Hematopoietic multipotent progenitor cell treated with erythropoietin and hydrocortisone succinate and interleukin-3 and kit ligand, for 6 days (in vitro differentiated cells): Measurements from ENCODE around the gene GDPD4.

Experiments
- DNase-seq: peaks from one replicate; pipeline ENCODE4 v3.0.0-alpha.2; 2015

GDPD4 gene

DNA sequence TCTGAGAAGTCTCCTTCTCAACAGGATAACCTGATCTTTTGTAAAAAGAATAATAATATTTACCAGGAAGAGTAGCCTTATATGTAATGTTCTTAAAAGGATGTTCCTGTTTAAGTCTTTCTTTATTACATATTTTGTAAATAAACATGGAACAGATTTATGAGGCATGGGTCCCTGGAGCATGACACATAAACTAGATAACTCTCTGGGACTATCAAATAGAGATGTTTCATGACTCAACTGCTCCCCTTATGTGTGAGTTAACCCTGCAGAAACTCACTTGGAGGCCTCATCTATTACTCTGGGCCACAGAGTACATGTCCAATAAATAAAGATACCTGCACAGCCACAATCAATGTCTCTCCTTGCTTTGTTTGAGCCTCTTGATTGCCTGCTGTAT lies 64.6 kb downstream of the GDPD4 start:
- DNase-seq = no peak

DNA sequence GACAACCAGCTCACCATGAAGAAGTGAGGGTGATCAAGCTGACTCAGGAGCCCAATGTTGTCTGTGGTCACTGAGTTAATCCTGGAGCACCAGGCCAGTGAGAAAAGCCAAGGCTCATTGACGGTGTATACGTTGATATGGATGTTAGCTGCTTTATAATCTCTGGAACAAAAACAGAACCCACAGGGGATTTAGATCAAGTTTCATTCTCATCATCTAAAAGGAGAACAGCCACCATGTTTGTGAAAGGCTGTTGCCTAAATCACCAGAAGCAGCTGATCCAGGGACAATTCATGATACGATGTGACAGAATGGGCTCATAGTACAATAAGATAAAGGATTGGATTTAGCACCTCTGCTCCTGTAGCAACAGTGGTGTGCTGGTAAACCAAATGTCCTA lies 68.5 kb downstream of the GDPD4 start:
- no peak for DNase-seq

DNA sequence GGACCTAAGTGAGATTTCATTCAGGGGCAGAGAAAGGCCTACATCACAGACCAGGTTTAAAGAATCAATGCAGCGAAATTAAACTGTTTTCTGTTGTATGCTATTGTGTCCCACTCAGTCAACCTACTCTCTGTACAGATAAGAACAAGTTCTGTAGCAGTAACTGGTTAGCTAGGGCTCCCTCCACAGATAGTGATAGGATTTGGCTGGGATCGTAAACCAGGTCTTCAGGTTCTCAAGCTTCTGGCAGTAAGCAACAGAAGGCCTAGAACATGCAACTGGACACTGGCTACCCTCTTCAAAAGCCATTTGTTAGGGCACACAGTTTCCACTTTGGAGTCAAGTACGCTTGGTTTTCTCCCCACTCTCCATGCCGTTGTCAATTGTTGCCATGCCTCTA lies 69.2 kb downstream of the GDPD4 start:
- no peak for DNase-seq

DNA sequence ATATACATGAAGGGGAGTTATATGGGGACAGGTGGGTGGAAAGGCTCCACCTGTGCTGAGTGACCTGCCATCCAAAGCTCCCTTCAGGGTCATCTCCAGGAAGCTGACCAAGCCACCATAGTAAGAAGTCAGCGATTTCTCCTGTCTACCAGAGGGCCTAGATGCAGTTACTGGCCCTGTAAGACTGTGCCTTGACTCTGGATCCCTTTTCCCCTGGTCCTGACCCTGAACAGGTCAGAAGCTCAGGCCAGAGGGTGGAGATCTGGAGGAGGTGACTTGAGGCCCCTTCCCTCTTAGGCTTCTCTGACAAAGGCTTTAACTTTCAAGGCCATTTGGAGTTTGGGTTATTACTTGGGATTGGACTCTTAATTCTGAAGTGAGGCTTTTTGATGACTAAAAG lies 69.7 kb downstream of the GDPD4 start:
- DNase-seq = no peak

DNA sequence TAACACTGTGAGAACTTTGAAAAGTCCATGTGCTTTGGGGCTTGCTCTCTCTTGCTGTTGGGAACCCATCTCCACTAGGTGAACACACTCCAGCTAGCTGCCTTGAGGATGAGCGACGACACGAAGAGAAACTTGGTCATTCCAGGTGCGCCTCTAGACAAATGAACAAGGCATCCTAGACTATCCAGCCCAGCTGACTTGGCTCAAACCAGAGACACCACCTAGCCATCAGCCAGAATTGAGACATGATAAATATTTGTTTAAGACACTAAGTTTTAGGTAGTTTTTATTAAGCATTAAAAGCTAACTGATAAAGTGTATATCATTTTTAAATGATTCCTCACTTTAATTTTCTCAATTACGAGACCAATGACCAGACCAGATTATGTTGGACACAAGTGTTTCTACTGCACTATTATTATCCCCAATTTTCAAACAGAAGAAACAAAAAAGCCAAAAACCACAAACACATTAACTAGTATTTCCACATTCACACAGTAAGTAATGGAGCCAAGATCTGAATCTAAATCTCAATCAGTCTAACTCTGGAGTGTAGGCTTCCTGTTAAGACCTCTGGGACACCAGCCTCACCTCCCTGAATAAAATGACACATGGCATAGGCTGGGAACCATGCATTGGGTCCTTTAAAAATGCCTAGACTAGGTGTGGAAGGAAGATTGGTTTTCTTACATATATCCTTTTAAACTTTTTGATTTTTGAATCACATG lies 70.4 kb downstream of the GDPD4 start:
- DNase-seq = no peak

DNA sequence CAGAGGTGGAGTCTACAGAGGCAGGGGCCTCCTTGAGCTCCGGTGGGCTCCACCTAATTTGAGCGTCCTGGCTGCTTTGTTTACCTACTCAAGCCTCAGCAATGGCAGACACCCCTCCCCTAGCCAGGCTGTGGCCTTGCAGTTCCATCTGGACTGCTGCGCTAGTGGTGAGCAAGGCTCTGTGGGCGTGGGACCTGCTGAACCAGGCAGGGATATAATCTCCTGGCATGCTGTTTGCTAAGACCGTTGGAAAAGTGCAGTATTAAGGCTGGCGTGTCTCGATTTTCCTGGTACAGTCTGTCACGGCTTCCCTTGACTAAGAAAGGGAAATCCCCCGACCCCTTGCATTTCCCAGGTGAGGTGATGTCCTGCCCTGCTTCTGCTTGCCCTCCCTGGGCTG lies 77.7 kb downstream of the GDPD4 start:
- DNase-seq = no peak

DNA sequence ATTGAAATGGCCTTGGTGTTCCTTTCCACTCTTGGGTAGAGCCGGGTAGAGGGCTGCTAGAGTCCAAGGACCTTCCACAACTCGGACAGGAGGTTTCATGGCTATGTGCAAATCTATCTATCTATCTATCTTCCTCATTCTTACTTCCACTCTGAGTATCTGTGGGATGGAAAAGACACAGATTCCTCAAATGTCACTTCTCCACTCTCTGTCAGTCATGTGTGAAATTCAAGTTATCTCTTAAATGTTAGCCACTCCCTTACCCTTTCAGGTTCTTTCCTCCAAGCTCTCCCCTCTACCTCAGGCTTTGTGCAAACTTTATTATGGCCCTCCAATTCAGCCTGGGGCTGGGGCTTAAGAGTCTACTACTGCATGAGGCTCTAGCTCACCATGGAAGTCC lies 84.3 kb downstream of the GDPD4 start:
- DNase-seq = no peak

DNA sequence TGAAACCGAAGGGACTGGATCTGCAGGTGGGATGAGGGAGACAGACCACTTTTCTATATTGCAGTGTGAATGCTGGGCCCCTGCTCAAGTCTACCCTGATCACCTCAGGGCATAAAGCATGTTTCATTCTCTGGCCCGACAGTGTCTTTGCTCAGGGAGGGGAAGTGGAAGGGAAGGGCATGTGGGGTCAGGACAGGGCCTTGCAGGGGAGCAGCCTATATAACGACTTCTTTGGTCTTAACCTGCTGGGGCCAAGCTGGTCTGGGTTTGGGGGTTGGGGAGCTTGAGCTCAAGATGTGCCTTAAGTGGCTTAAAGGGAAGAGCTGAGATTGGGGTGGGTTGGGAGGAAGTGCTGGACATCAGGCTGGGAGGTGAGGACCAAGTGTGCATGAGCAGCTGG lies 86.4 kb downstream of the GDPD4 start:
- no peak for DNase-seq

DNA sequence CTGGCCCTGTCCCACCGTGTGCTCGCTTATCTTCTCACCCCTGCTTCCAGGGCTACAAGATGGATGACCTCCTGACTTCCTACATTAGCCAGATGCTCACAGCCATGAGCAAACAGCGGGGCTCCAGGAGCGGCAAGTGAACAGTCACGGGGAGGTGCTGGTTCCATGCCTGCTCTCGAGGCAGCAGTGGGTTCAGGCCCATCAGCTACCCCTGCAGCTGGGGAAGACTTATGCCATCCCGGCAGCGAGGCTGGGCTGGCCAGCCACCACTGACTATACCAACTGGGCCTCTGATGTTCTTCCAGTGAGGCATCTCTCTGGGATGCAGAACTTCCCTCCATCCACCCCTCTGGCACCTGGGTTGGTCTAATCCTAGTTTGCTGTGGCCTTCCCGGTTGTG lies 86.9 kb downstream of the GDPD4 start:
- DNase-seq = no peak

DNA sequence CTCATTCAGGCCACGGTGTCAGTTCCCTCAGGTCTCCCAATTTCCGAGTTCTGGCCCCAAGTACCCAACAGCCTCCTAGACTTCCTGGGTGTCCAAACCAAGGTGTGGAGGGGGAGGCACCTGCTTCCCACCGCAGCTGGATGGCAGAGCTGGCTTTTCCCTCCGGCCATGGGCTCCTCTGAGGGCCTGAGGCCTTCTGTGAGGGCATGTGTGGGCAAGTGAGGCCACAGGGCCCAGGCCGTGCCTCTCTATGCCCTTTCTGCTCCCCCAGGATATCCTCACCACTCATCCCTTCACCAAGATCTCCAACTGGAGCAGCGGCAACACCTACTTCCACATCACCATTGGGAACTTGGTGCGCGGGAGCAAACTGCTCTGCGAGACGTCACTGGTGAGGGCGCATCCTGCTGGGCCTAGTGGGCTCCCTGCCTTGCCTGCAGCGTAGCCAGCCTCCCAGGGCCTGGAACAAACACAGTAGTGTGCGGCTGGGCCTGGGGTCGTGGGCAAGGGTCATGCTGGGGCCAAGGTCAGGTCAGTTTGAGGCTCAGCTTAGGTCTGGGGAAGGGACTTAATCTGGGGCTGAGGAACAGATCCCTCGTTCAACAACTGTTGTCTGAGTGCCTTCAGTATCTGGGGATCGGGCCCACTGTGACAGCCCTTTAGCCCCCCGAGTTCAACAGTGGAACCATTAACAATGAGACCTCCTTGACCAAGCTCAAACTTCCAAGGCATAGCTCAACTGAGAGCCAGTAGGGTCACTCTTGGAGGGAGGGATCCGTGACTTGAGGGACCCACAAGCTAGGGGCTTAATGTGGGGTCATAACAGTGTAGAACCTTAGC lies 87.7 kb downstream of the GDPD4 start:
- DNase-seq = no peak

DNA sequence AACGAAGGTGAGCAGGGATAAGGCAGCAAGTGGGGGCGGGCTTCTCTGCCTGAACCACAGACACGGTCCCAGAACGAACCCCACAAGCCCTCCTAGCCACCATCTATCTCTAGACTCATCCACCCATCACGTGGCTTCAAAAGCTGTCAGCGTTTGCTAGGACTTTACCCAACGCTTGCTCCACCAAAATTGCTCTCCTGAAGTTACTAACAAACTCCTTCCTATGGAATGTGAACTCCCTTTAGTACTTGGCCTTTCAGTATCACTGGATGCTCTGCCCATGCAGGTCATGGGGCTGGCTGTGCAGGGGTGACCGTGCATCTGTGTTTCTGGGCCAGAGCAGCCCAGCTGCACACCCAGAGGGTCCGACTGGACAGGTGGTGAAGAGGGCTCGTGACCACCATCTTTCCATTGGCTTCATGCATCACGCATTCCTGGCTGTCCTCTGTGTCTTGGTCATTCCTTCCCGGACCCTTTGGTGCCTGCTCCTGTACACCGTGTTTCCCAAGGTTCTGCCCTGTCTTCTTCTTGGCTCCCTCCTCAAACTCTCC lies 88.4 kb downstream of the GDPD4 start:
- no peak for DNase-seq

DNA sequence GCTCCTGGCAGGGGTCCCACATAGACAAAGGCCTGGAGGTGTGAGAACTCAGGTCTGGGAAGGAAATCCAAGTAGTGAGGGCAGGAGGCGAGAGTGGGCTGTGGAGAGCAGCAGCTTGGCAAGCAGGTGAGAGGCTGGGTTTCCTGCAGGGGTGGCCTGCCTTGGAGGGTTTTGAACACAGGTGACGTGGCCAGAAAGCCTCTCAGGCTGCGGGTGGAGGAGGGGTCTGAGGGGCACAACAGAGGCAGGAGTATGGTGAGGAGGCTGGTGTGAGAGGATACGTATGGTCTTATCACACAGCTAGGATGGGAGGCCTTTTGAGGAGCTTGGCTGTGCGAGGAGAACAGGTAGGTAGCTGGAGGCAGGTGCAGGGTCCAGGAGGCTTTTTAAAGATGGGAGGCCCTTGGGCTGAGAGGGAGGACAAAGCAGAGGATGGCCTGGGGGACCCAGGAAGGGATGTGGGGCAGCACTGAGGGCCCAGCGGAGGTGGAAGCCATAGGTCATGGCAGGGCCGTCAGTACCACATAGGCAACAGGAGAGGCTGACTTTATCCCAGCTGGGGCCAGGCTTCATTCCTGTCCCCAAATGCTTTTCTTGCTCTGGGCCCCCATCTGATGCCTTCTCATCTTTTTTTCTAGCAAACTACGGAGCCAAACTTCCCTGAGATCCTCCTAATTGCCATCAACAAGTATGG lies 89.0 kb downstream of the GDPD4 start:
- no peak for DNase-seq

DNA sequence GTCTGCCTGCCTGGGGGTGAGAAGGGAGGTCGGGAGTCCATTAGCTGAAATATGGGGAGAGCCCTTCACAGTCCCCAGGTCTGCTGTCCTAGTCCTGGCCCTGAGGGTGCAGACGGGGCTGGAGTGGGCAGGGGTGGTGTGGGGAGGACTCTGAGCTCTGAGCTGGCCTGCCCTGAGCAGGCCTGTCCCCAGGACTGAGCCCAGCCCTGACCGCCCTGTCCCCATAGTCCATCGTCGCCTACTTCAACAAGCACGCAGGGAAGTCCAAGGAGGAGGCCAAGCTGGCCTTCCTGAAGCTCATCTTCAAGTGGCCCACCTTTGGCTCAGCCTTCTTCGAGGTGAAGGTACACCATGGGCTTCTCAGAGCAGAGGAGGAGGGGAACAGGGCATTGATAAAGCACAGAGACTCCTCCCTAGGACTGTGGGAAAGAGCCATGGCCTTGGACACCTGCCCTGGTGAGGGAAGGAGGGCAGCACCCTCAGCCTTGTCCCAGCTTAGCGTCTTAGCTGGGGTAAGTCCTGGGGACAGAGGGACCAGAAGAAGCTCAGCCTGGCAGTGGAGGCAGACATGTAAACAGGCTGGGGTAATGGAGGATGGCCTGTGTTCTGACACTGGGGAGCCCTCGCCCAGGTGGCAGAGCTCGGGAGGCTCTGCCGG lies 89.8 kb downstream of the GDPD4 start:
- no peak for DNase-seq

DNA sequence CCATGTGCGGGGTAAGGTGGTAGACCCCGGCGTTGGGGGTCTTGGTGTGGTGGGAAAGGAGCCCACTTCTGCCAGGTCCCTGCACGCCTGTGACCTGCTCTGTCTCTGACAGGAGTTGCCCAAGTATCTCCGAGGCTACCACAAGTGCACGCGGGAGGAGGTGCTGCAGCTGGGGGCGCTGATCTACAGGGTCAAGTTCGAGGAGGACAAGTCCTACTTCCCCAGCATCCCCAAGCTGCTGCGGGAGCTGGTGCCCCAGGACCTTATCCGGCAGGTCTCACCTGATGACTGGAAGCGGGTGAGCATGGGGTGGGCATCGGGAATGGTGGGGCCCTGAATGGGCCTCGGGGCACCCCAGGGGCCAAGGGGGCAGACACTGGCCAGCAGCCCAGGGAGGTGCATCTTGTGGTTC lies 90.4 kb downstream of the GDPD4 start:
- no peak for DNase-seq

DNA sequence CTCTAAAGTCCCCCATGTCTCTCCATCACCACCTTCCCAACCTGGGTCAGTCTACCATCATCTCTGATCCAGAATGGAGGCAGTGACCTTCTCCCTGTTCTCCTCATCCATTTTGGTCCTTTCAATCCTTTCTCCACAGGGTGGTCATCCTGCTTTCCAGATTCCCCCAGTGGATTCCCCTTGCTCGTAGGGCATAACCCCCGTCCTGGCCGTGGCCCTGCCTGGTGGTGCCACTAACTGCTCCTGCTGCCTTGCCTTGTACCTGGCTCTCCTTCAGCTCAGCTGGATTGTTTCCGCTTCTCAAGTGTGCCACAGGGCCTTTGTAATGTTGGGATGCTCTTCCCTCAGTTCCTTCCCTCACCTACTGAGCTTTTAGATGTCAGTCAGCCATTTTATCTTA lies 91.8 kb downstream of the GDPD4 start:
- DNase-seq = no peak

DNA sequence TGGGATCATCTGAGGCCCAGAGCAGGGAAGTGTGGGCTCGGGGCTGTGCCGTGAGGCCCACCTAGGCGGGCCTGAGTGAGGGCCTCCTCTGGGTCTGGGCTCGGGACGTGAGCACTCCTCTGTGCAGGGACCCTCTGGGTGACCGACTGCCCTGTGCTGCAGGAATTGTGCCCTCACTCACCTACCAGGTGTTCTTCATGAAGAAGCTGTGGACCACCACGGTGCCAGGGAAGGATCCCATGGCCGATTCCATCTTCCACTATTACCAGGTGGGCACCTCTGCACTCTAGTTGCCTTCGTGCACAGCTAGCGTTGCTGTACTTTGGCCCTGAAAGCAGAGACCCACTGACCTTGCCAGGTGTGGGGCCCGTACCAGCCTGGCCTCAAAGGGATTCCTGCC lies 93.0 kb downstream of the GDPD4 start:
- DNase-seq = no peak

DNA sequence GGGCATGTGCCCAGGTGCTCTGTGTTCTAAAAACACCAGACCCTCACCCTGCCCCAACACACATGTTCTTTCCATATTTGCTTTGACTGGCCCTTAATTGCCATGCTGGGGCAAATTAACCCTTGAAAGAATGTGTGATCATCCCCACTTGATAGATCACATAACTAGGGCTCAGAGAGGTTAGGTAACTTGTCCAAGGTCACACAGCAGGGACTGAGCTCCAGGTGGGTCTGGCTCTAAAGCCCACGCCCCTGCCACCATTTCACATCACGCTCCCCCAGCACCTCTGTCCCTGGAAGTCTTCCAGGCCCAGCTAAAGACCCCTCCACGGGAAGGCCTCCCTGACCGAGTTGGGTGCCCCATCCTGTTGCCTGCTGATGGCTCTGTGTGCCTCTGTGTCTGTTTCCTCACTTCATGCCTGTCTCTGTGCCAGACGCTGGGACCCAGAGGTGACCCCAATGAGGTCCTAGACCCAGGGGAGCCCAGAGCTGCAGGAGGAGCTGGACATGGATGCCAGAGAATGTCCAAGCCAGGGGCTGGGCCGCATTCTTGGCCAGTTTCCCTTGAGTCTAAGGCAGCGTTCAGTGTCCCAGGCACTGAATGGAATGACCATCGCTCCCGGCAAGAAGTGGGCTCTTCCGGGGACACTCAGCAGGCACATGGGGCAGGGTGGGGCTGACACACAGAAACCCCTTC lies 93.7 kb downstream of the GDPD4 start:
- no peak for DNase-seq

DNA sequence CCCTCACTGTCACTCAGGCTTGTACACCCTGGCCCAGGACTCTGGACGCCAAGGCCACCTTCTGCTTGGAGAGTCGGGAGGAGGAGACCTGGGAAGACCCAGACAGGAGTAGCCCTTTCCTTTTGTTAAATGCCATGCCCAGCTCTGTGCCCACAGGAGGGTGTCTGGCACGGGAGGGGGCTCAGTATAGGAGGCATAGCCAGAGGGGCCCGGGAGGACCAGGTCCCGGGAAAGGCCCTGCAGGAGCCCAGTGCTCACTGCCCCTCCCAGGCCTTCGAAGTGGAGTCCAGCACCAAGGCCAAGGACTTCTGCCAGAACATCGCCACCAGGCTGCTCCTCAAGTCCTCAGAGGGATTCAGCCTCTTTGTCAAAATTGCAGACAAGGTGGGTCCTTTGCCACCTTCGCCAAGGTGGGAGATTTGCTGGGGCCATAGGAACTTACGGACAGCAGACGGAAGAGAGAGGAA lies 94.4 kb downstream of the GDPD4 start:
- DNase-seq = no peak

DNA sequence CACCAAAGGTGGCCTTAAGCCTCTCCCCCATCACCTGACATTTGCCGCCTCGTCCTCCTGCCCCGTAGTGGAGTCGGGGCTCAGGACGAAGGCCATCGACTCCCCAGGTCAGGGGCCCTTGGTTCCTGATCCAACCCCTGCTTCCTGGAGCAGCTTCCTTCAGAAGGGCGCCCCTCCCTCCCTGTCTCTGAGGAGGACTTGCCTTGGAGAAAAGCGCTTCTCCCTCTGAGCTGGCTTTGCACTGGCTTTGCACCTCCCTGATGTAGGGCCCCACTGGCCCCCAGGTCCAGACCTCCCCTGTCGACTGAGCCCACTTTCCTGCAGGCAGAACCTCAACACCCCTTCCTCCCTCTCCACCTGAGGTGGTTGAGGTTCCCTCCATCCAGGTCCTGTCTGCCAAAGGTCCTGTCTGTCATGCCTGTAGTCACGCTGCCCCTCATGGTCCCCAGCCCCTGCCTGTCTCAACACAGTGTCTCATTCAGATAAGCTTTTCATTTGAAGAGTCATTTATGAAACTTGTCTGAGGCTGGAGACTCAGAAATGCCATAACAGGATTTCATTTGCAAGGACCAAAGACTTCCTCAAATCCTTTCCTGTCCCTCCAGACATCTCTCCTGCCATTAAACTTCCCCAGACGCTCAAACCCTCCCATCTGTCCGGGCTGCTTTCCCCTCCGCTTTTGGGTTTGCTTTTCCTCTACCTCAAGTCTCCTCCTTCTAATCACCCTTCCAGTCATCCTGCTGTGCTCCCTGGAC lies 95.0 kb downstream of the GDPD4 start:
- DNase-seq = no peak

DNA sequence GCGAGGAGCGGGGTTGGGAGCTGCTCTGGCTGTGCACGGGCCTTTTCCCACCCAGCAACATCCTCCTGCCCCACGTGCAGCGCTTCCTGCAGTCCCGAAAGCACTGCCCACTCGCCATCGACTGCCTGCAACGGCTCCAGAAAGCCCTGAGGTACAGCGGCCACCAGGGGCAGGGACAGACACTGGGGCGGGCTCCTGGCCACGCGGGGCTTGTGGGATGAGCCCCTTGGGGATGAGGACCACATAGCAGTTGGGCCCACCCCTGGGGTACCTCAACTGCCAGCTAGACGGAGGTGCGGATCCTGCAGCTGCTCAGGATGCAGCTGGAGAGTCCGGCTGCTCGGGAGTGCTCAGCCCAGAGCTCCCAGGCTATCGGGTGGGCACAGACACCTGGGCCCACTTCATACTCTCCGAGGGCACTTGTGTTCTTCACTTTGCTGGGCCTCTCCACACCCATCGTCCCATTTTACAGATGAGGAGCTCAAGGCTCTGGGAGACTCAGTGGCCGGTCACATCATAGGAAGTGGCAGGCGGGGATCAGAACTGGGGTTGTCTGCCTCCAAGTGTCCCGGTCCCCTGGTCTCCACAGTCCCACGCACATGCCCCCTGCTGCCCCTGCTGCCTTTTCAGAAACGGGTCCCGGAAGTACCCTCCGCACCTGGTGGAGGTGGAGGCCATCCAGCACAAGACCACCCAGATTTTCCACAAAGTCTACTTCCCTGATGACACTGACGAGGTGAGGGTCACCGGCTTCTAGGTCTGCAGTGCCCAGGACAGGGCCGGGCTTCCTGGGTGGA lies 95.8 kb downstream of the GDPD4 start:
- DNase-seq = no peak
